Smooth muscle cell (in vitro differentiated cells): ENCODE data around the gene COTL1. TPM values are rescaled to one million over a fixed set of nuclear protein-coding genes. Genes with fewer than 3 reads are reported as not detected.

ENCODE experiments used
- DNase-seq: peaks from one replicate; lab custom pipeline; 2025; ENCODE audit not compliant: unreplicated experiment; lab: John Stamatoyannopoulos, UW
- H2AFZ ChIP-seq: fragments of 200-600 bp; sonication (generic); 2 replicates; pipeline ENCODE4 v1.6.0; 2016; ENCODE audit warnings: antibody characterized with exemption, low read depth, mild to moderate bottlenecking
- H3F3A ChIP-seq: fragments of 200-600 bp; sonication (generic); 2 replicates; pipeline ENCODE4 v1.6.0; 2017; ENCODE audit warnings: antibody characterized with exemption, low read depth
- H3K27ac ChIP-seq: fragments of 200-600 bp; sonication (generic); 2 replicates; pipeline ENCODE4 v1.5.1; 2016; ENCODE audit warnings: low read depth, mild to moderate bottlenecking
- H3K27me3 ChIP-seq: fragments of 200-600 bp; sonication (generic); 2 replicates; pipeline ENCODE4 v1.6.1; 2016; ENCODE audit warnings: low read depth, mild to moderate bottlenecking
- H3K36me3 ChIP-seq: fragments of 200-600 bp; sonication (generic); 2 replicates; pipeline ENCODE4 v1.5.1; 2016; ENCODE audit warnings: low read depth
- H3K4me1 ChIP-seq: fragments of 200-600 bp; sonication (generic); 2 replicates; pipeline ENCODE4 v1.5.1; 2016; ENCODE audit warnings: low read depth
- H3K4me2 ChIP-seq: fragments of 200-600 bp; sonication (generic); 2 replicates; pipeline ENCODE4 v1.6.0; 2016; ENCODE audit warnings: mild to moderate bottlenecking
- H3K4me3 ChIP-seq: fragments of 200-600 bp; sonication (generic); 2 replicates; pipeline ENCODE4 v1.5.1; 2016; ENCODE audit warnings: mild to moderate bottlenecking
- H3K79me2 ChIP-seq: fragments of 200-600 bp; sonication (generic); 2 replicates; pipeline ENCODE4 v1.6.0; 2016; ENCODE audit warnings: low read depth, mild to moderate bottlenecking
- H3K9ac ChIP-seq: fragments of 200-600 bp; sonication (generic); 2 replicates; pipeline ENCODE4 v1.6.0; 2016; ENCODE audit warnings: low read depth
- H3K9me3 ChIP-seq: fragments of 200-600 bp; sonication (generic); replicated peaks from 2 replicates; pipeline ENCODE4 v1.5.1; 2016; ENCODE audit warnings: low read depth
- H4K20me1 ChIP-seq: fragments of 200-600 bp; sonication (generic); 2 replicates; pipeline ENCODE4 v1.6.0; 2016; ENCODE audit warnings: low read depth
- WGBS: methylation state at CpG from one replicate; pipeline ENCODE4 v1.1.7; 2016; ENCODE audit warnings: low lambda C conversion rate; 5-methylcytosine and 5-hydroxymethylcytosine counted together
- polyA plus RNA-seq: library from polyadenylated mRNA; unstranded; fragments of >200 nt; fragmentation: Nextera tagmentation; extraction: Ambion mirVana; gene quantifications from 2 replicates; pipeline ENCODE4 v1.2.1, GENCODE V29; 2016
- total RNA-seq: library from RNA; depleted of rRNA; stranded (reverse); fragments of >200 nt; gene quantifications from 2 replicates; pipeline ENCODE4 v1.2.3, GENCODE V29; 2014
- TF ChIP-seq, protein P1 (sequence below): fragments of 200-600 bp; sonication (generic); IDR thresholded peaks from 2 replicates; pipeline ENCODE4 v1.5.1; 2017; ENCODE audit warnings: borderline replicate concordance, mild to moderate bottlenecking, antibody characterized with exemption; ENCODE audit not compliant: insufficient read depth, poor library complexity, severe bottlenecking

Gene COTL1
- total and polyA plus RNA-seq, 2 experiments from 2014 or later: 81.2 to 233 TPM

GRCh38 chr16:84657229-84657837 is 39.5 kb upstream of the COTL1 start:
- H3K9ac ChIP-seq: no peak overlapping the region
- peaks cover 3% of the 10 kb centered on the region for H3K79me2 ChIP-seq
- TF ChIP-seq, protein P1, sequence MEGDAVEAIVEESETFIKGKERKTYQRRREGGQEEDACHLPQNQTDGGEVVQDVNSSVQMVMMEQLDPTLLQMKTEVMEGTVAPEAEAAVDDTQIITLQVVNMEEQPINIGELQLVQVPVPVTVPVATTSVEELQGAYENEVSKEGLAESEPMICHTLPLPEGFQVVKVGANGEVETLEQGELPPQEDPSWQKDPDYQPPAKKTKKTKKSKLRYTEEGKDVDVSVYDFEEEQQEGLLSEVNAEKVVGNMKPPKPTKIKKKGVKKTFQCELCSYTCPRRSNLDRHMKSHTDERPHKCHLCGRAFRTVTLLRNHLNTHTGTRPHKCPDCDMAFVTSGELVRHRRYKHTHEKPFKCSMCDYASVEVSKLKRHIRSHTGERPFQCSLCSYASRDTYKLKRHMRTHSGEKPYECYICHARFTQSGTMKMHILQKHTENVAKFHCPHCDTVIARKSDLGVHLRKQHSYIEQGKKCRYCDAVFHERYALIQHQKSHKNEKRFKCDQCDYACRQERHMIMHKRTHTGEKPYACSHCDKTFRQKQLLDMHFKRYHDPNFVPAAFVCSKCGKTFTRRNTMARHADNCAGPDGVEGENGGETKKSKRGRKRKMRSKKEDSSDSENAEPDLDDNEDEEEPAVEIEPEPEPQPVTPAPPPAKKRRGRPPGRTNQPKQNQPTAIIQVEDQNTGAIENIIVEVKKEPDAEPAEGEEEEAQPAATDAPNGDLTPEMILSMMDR: no peak
- peaks cover 23% of the 10 kb centered on the region for H4K20me1 ChIP-seq
- peaks cover 1% of the 10 kb centered on the region for H3K36me3 ChIP-seq
- no peak for DNase-seq
- no peak overlapping the region for H2AFZ ChIP-seq
- H3K4me2 ChIP-seq: no peak overlapping the region
- no peaks in the 10 kb centered on the region for H3F3A ChIP-seq
- H3K27me3 ChIP-seq: no peaks in the 10 kb centered on the region
- H3K27ac ChIP-seq: no peak overlapping the region
- H3K9me3 ChIP-seq: no peaks in the 10 kb centered on the region
- no peaks in the 10 kb centered on the region for H3K4me1 ChIP-seq
- WGBS: 98% methylated on average over 50 of the region's 50 CpGs
- no peak overlapping the region for H3K4me3 ChIP-seq

DNA sequence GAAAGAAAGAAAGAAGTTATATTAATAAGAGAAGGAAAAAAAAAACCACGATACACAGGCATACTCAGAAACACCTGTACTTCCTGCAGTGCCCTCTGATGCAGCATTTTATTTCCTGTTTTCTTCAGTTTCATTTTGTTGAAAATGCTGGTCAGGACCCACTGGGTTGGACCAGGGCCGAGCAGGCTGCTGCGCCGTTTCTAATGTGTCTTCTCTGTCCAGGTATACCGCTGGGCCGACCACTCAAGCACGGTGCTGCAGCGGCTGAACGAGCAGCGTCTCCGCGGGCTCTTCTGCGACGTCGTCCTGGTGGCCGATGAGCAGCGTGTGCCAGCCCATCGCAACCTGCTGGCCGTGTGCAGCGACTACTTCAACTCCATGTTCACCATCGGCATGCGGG is 38.8 kb upstream of the COTL1 start:
- H3K9ac ChIP-seq: no peak overlapping the region
- WGBS: 99% methylated on average over 22 of the region's 22 CpGs
- TF ChIP-seq, protein P1: no peak
- H3F3A ChIP-seq: no peaks in the 10 kb centered on the region
- no peak overlapping the region for H3K4me3 ChIP-seq
- no peaks in the 10 kb centered on the region for H3K4me1 ChIP-seq
- H3K4me2 ChIP-seq: no peak overlapping the region
- H3K27me3 ChIP-seq: no peaks in the 10 kb centered on the region
- no peak for DNase-seq
- H3K79me2 ChIP-seq: peaks cover 3% of the 10 kb centered on the region
- no peaks in the 10 kb centered on the region for H3K9me3 ChIP-seq
- no peaks in the 10 kb centered on the region for H3K36me3 ChIP-seq
- H4K20me1 ChIP-seq: peaks cover 23% of the 10 kb centered on the region
- H3K27ac ChIP-seq: no peak overlapping the region
- H2AFZ ChIP-seq: no peak overlapping the region

- H3K9me3 ChIP-seq: no peaks in the 10 kb centered on the region
- DNase-seq: no peak
- WGBS: 78% methylated on average over 6 of the region's 6 CpGs
Observed at GRCh38 chr16:84654998-84655397, 37.1 kb upstream of the COTL1 start.

More at GRCh38 chr16:84654998-84655397, 37.1 kb upstream of the COTL1 start:
- TF ChIP-seq, protein P1: no peak
- no peak overlapping the region for H2AFZ ChIP-seq
- H3K4me1 ChIP-seq: no peaks in the 10 kb centered on the region
- no peaks in the 10 kb centered on the region for H3K27me3 ChIP-seq
- no peaks in the 10 kb centered on the region for H3K36me3 ChIP-seq
- H4K20me1 ChIP-seq: peaks cover 27% of the 10 kb centered on the region
- H3F3A ChIP-seq: peaks cover 4% of the 10 kb centered on the region
- H3K9ac ChIP-seq: no peak overlapping the region
- no peak overlapping the region for H3K27ac ChIP-seq
- no peak overlapping the region for H3K4me2 ChIP-seq
- no peak overlapping the region for H3K4me3 ChIP-seq
- peaks cover 3% of the 10 kb centered on the region for H3K79me2 ChIP-seq
